HG03442 (cell line): ENCODE results near the gene LRRC58.

Experiments
- ATAC-seq: cut with Tn5 transposase; IDR thresholded peaks from one replicate; pipeline ENCODE4 v1.9.1; 2021; ENCODE audit warnings: mild to moderate bottlenecking, moderate library complexity; ENCODE audit not compliant: unreplicated experiment

LRRC58 gene

GRCh38 chr3:120281261-120281660, 67.9 kb downstream of the LRRC58 start:
- ATAC-seq: no peak

- ATAC-seq: no peak
Measured at GRCh38 chr3:120280566-120280965, 68.6 kb downstream of the LRRC58 start.

- ATAC-seq: no peak
Measured at GRCh38 chr3:120280026-120280425, 69.1 kb downstream of the LRRC58 start.

- ATAC-seq: no peak
Measured at GRCh38 chr3:120276767-120277166, 72.4 kb downstream of the LRRC58 start.

- ATAC-seq: no peak
Measured at GRCh38 chr3:120275618-120276017, 73.5 kb downstream of the LRRC58 start.

GRCh38 chr3:120274739-120275167, 74.4 kb downstream of the LRRC58 start:
- no peak for ATAC-seq
